GM23338 (cell line): Measurements from ENCODE around the gene HLA-DQB2.

ENCODE experiments used
- CREB1 ChIP-seq: fragments of 250-450 bp; sonication (Bioruptor Pico); IDR thresholded peaks from 2 replicates; pipeline ENCODE4 v1.5.0; 2020; ENCODE audit warnings: low read depth, mild to moderate bottlenecking, moderate library complexity
- EZH2 ChIP-seq: fragments of 200-600 bp; sonication (generic); IDR thresholded peaks from one replicate; pipeline ENCODE4 v1.8.0; 2017; ENCODE audit warnings: antibody characterized with exemption, mild to moderate bottlenecking, low read depth; ENCODE audit not compliant: unreplicated experiment
- EZH2phosphoT487 ChIP-seq: fragments of 200-600 bp; sonication (generic); IDR thresholded peaks from one replicate; pipeline ENCODE4 v1.8.1; 2018; ENCODE audit warnings: antibody characterized with exemption; ENCODE audit not compliant: unreplicated experiment
- JUNB ChIP-seq: IDR thresholded peaks from one replicate; pipeline ENCODE4 v1.6.1; 2016; ENCODE audit warnings: antibody characterized with exemption; ENCODE audit not compliant: unreplicated experiment
- POLR2AphosphoS5 ChIP-seq: IDR thresholded peaks from 2 replicates; pipeline ENCODE4 v1.6.1; 2016; ENCODE audit warnings: antibody characterized with exemption, low read depth
- STAT1 ChIP-seq: IDR thresholded peaks from one replicate; pipeline ENCODE4 v1.6.1; 2016; ENCODE audit warnings: antibody characterized with exemption; ENCODE audit not compliant: unreplicated experiment
- ZNF114 ChIP-seq: fragments of 250-450 bp; sonication (Bioruptor Pico); IDR thresholded peaks from 2 replicates; pipeline ENCODE4 v1.5.0; 2020; ENCODE audit warnings: mild to moderate bottlenecking, moderate library complexity
- ZNF331 ChIP-seq: fragments of 250-450 bp; sonication (Bioruptor Pico); IDR thresholded peaks from 2 replicates; pipeline ENCODE4 v1.5.0; 2020; ENCODE audit warnings: low read depth, mild to moderate bottlenecking, moderate library complexity
- TF ChIP-seq, protein P1 (sequence below), 2 experiments: fragments of 200-600 bp in 1 of 2; sonication (generic) in 1 of 2; conservative IDR thresholded peaks; 2 replicates each; pipeline versions ENCODE4 v1.5.1 to v1.6.1; 2016 to 2017; ENCODE audit warnings: antibody characterized with exemption in 2 of 2, low read depth in 2 of 2, mild to moderate bottlenecking in 2 of 2, moderate library complexity in 1 of 2
- TF ChIP-seq, protein P2 (sequence below): IDR thresholded peaks from one replicate; pipeline ENCODE4 v1.6.1; 2018; ENCODE audit warnings: antibody characterized with exemption; ENCODE audit not compliant: unreplicated experiment

DNA sequence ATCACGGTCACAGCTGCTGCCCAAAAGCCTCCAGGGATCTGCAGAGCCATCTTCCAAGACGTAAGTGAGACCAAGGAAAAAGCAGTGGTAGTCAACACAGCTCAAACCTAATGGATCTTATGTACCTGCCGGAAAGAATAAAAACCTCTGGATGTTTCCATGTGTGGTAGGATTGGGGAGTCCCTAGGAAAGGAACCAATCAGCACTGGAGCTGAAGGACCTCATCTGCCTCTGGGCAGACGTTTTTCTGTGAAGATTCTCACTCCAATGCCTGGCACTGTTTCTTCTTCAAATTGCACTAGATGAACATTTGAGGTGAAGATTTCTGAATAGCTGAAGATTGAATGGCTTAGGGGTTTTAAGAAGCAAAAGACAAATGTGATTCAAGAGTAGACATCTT, at the start of gene HLA-DQB2:
- TF ChIP-seq, protein P1, sequence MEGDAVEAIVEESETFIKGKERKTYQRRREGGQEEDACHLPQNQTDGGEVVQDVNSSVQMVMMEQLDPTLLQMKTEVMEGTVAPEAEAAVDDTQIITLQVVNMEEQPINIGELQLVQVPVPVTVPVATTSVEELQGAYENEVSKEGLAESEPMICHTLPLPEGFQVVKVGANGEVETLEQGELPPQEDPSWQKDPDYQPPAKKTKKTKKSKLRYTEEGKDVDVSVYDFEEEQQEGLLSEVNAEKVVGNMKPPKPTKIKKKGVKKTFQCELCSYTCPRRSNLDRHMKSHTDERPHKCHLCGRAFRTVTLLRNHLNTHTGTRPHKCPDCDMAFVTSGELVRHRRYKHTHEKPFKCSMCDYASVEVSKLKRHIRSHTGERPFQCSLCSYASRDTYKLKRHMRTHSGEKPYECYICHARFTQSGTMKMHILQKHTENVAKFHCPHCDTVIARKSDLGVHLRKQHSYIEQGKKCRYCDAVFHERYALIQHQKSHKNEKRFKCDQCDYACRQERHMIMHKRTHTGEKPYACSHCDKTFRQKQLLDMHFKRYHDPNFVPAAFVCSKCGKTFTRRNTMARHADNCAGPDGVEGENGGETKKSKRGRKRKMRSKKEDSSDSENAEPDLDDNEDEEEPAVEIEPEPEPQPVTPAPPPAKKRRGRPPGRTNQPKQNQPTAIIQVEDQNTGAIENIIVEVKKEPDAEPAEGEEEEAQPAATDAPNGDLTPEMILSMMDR (conservative IDR thresholded peaks at IDR 0.05; ENCODE audit: low read depth in 2 of 2) = no peak
- TF ChIP-seq, protein P2, sequence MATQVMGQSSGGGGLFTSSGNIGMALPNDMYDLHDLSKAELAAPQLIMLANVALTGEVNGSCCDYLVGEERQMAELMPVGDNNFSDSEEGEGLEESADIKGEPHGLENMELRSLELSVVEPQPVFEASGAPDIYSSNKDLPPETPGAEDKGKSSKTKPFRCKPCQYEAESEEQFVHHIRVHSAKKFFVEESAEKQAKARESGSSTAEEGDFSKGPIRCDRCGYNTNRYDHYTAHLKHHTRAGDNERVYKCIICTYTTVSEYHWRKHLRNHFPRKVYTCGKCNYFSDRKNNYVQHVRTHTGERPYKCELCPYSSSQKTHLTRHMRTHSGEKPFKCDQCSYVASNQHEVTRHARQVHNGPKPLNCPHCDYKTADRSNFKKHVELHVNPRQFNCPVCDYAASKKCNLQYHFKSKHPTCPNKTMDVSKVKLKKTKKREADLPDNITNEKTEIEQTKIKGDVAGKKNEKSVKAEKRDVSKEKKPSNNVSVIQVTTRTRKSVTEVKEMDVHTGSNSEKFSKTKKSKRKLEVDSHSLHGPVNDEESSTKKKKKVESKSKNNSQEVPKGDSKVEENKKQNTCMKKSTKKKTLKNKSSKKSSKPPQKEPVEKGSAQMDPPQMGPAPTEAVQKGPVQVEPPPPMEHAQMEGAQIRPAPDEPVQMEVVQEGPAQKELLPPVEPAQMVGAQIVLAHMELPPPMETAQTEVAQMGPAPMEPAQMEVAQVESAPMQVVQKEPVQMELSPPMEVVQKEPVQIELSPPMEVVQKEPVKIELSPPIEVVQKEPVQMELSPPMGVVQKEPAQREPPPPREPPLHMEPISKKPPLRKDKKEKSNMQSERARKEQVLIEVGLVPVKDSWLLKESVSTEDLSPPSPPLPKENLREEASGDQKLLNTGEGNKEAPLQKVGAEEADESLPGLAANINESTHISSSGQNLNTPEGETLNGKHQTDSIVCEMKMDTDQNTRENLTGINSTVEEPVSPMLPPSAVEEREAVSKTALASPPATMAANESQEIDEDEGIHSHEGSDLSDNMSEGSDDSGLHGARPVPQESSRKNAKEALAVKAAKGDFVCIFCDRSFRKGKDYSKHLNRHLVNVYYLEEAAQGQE = no peak
- TF ChIP-seq JUNB = no peak
- no peak for TF ChIP-seq EZH2phosphoT487
- no peak for TF ChIP-seq EZH2
- no peak for TF ChIP-seq CREB1 (CRISPR knock-in tag)
- no peak for TF ChIP-seq POLR2AphosphoS5
- TF ChIP-seq ZNF114 (CRISPR knock-in tag) = no peak
- no peak for TF ChIP-seq STAT1
- no peak for TF ChIP-seq ZNF331 (CRISPR knock-in tag)
